ENCODE results near the gene ETV1. TPM values are rescaled to one million over a fixed set of nuclear protein-coding genes. Genes with fewer than 3 reads are reported as not detected.

ETV1 gene
- total RNA-seq, 2 donors from 2014 or later: 6.1 to 9.2 TPM

GRCh38 chr7:13911909-13912308, 77.6 kb downstream of the ETV1 start:
- WGBS: 46% methylated on average over 2 of the region's 2 CpGs
- no peaks in the 10 kb centered on the region for H3K9me3 ChIP-seq
- no peaks in the 10 kb centered on the region for H3K36me3 ChIP-seq
- no peak overlapping the region for H3K4me3 ChIP-seq
- TF ChIP-seq, protein P1, sequence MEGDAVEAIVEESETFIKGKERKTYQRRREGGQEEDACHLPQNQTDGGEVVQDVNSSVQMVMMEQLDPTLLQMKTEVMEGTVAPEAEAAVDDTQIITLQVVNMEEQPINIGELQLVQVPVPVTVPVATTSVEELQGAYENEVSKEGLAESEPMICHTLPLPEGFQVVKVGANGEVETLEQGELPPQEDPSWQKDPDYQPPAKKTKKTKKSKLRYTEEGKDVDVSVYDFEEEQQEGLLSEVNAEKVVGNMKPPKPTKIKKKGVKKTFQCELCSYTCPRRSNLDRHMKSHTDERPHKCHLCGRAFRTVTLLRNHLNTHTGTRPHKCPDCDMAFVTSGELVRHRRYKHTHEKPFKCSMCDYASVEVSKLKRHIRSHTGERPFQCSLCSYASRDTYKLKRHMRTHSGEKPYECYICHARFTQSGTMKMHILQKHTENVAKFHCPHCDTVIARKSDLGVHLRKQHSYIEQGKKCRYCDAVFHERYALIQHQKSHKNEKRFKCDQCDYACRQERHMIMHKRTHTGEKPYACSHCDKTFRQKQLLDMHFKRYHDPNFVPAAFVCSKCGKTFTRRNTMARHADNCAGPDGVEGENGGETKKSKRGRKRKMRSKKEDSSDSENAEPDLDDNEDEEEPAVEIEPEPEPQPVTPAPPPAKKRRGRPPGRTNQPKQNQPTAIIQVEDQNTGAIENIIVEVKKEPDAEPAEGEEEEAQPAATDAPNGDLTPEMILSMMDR (IDR thresholded peaks at IDR 0.05): no peak
- no peak for TF ChIP-seq POLR2A (IDR thresholded peaks at IDR 0.05)
- no peak for TF ChIP-seq POLR2AphosphoS5 (IDR thresholded peaks at IDR 0.05)
- H3K27me3 ChIP-seq (replicated peaks; ENCODE audit: insufficient read depth): no peaks in the 10 kb centered on the region
- no peak for DNase-seq (ENCODE audit: low spot score)
- intact Hi-C loops (cut with DNase I): no loop called here
- no peak overlapping the region for H3K27ac ChIP-seq
- H3K4me1 ChIP-seq (replicated peaks): no peaks in the 10 kb centered on the region

DNA sequence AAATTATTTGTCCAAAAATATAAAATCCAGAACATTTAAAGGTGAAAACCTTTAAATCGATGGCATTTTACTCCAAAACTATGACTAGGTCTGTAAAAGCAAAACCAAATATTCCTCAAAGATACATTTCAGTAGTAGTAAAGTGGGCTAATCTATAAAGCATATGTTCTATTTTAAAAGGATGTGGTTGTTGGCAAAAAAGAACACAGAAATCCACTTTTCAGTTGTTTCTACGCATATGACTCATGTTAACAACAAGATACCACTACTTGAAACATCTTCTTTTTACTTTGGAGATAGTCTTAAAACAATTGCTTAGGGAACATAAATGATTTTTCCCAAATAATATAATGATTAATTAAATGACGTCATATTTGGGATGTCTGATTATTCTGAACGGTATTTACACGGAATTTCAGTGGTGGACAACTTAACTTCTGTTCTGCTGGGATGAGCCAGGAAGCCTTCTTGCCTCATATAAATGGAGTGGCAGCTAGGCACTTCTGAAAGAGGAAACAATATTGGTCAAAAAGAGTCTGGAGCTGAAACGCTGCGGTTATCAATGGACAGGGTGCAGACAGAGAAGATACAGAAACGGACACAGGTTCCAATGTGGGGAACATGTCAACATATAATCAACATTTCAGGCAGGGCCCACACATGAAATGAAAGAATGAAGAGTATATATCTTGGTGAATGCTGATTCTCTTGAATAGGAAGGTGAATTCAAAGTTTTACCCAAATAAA, 78.5 kb downstream of the ETV1 start:
- 88% methylated on average over 8 of the region's 8 CpGs for WGBS
- TF ChIP-seq POLR2A (IDR thresholded peaks at IDR 0.05) (no peak), POLR2AphosphoS5 (IDR thresholded peaks at IDR 0.05) (no peak)
- TF ChIP-seq, protein P1 (IDR thresholded peaks at IDR 0.05): no peak
- H3K27ac ChIP-seq: no peak overlapping the region
- H3K27me3 ChIP-seq (replicated peaks; ENCODE audit: insufficient read depth): no peaks in the 10 kb centered on the region
- H3K4me1 ChIP-seq (replicated peaks): no peaks in the 10 kb centered on the region
- H3K36me3 ChIP-seq: no peaks in the 10 kb centered on the region
- H3K4me3 ChIP-seq: no peak overlapping the region
- DNase-seq (ENCODE audit: low spot score): no peak
- H3K9me3 ChIP-seq: no peaks in the 10 kb centered on the region
- intact Hi-C loops (cut with DNase I): no loop called here

GRCh38 chr7:13908667-13909397, 80.6 kb downstream of the ETV1 start:
- no peaks in the 10 kb centered on the region for H3K9me3 ChIP-seq
- no peaks in the 10 kb centered on the region for H3K36me3 ChIP-seq
- no peak overlapping the region for H3K4me3 ChIP-seq
- intact Hi-C loops (cut with DNase I): no loop called here
- WGBS: 61% methylated on average over 8 of the region's 8 CpGs
- no peak for DNase-seq (ENCODE audit: low spot score)
- no peaks in the 10 kb centered on the region for H3K27me3 ChIP-seq (replicated peaks; ENCODE audit: insufficient read depth)
- TF ChIP-seq POLR2A (IDR thresholded peaks at IDR 0.05): no peak
- no peak overlapping the region for H3K27ac ChIP-seq
- H3K4me1 ChIP-seq (replicated peaks): no peaks in the 10 kb centered on the region

DNA sequence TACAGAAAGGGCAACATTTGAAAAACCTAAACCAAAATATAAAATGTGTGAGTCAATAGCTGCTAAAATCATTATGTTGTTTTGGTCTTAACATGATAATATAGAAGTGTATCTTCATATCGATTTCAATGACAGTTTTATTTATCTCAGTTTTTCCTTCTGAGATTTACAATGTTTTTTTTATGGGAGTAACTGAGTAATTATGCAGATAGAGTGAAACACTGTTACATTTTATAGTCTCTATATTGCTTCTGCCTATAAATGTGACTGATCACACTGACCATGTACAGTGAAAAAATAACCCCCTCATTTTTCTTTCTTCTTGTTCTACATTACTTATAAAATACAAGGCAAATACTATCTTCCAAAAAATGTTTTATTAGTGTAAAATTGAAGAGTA, 81.6 kb downstream of the ETV1 start:
- intact Hi-C loops (cut with DNase I): no loop called here

DNA sequence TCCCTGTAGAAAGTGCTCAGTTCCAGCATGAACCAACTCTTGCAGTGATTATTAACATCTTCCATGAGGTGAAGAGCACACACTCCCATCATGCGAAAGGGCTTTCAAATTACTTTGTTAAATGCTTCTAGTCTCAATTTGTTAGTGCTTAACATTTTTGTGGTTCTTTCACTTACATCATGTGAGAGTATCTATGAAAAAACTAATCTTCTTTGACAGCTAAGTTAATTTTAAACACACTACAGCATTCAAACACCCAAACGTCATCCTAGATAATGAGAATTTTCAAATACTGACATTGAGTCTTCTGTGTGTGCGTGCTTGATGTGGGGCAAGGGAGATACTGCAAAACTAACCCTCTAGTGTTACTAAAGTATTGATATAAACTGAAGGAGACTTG, 84.8 kb downstream of the ETV1 start:
- DNase-seq (ENCODE audit: low spot score): no peak
- H3K27me3 ChIP-seq (replicated peaks; ENCODE audit: insufficient read depth): no peaks in the 10 kb centered on the region
- no peaks in the 10 kb centered on the region for H3K36me3 ChIP-seq
- no peak overlapping the region for H3K4me3 ChIP-seq
- no peak overlapping the region for H3K27ac ChIP-seq
- 87% methylated on average over 3 of the region's 3 CpGs for WGBS
- H3K4me1 ChIP-seq (replicated peaks): no peaks in the 10 kb centered on the region
- intact Hi-C loops (cut with DNase I): no loop called here
- H3K9me3 ChIP-seq: no peaks in the 10 kb centered on the region
- TF ChIP-seq POLR2A (IDR thresholded peaks at IDR 0.05) (no peak), POLR2AphosphoS5 (IDR thresholded peaks at IDR 0.05) (no peak)
- TF ChIP-seq, protein P1 (IDR thresholded peaks at IDR 0.05): no peak

More for the DNA sequence above, 81.6 kb downstream of the ETV1 start:
- H3K4me1 ChIP-seq (replicated peaks): no peaks in the 10 kb centered on the region
- TF ChIP-seq POLR2AphosphoS5 (IDR thresholded peaks at IDR 0.05) (no peak), POLR2A (IDR thresholded peaks at IDR 0.05) (no peak)
- TF ChIP-seq, protein P1 (IDR thresholded peaks at IDR 0.05): no peak
- DNase-seq (ENCODE audit: low spot score): no peak
- H3K4me3 ChIP-seq: no peak overlapping the region
- H3K27me3 ChIP-seq (replicated peaks; ENCODE audit: insufficient read depth): no peaks in the 10 kb centered on the region
- 33% methylated on average over 1 of the region's 1 CpG for WGBS
- H3K9me3 ChIP-seq: no peaks in the 10 kb centered on the region
- no peak overlapping the region for H3K27ac ChIP-seq
- no peaks in the 10 kb centered on the region for H3K36me3 ChIP-seq
